SKM-1 (cell line): ENCODE measurements around the gene STK39.

Experiments
- DNase-seq: peaks from one replicate; lab custom pipeline; 2025; ENCODE audit not compliant: unreplicated experiment; lab: John Stamatoyannopoulos, UW

STK39 gene

DNA sequence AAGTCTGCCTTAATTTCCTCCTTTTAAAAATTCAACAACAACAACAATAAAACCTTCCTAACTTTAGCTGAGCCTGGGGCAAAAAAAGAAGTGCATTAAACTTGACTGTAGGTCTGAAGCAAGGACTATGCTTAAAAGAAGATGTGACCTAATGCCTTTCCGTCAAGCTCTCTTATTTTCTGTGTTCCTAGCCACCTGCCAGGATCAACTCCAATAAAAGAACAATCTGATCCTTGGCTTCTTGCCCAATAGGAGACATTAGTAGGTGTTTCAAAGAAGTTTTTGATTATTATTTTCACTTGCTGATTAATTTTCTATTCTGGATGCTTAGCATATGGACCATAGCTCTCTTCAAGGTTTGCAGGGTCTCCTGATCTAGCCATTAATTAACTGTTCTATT lies 237.5 kb downstream of the STK39 start:
- DNase-seq: no peak

- no peak for DNase-seq
Observed at GRCh38 chr2:168008646-168009195, 238.7 kb downstream of the STK39 start.

GRCh38 chr2:168006498-168006897 lies 240.9 kb downstream of the STK39 start:
- no peak for DNase-seq

- no peak for DNase-seq
Observed at GRCh38 chr2:168005586-168005985, 241.8 kb downstream of the STK39 start.

GRCh38 chr2:168003876-168004275 lies 243.5 kb downstream of the STK39 start:
- no peak for DNase-seq

DNA sequence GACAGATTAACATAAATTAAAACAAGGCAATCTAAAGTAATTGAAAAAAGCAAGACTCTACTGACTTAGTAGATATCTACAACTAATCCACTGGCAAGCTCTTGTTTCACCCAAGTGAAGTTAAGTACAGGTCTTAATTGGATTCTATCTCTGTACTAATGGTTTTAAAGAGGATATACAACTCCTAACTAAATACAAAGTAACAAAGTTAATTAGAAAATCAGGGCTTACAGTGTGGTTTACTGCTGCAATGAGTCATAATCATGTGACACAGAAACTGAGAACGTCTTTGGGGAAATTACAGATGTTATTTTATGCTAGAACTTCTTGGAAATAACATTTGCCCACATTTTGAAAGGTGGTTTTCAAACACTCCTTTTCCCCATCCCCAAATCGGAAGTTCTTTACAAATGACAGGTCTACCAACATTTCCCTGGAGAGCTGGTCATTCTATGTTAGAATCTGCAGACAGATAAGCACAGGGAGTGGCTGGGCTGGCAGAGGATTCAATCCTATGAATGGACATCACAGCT lies 245.3 kb downstream of the STK39 start:
- no peak for DNase-seq

DNA sequence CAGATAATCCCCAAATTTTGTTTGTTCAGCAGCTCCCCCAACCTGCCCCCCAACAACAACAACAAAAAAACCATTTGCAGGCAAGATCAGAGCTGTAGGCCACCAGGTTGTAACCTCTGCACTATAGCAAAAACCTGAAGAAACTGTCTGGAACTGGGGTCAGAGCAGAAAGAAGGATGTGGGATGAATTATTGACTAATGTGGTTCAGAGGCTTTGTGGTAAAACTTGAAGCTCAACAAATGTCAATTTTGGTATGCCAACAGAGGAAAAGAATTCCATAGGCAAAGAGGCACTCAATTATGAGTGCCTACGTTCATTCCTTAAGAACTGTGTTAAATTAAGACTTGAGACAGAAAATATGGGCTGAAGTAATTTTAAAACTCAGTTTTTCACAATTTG lies 255.1 kb downstream of the STK39 start:
- no peak for DNase-seq

DNA sequence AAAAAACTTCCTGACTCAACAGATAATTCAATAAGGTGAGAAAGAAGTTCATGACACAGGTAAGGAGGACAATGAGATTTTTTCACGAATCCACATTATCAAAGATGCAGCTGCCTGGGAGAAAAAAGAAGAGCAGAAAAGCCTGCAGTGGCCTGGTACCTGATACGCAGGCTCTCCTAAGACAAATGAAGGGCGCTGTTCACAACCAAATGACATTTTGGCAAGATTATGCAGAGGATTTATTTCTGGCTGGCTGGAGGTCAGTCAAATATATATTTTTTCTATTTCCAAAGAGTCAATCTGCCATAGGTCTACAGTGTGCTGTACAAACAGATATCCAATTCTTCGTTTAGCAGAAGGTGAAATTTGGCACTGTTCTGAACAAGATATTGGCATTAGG lies 257.3 kb downstream of the STK39 start:
- DNase-seq: no peak

- no peak for DNase-seq
Observed at GRCh38 chr2:167988296-167988695, 259.1 kb downstream of the STK39 start.

DNA sequence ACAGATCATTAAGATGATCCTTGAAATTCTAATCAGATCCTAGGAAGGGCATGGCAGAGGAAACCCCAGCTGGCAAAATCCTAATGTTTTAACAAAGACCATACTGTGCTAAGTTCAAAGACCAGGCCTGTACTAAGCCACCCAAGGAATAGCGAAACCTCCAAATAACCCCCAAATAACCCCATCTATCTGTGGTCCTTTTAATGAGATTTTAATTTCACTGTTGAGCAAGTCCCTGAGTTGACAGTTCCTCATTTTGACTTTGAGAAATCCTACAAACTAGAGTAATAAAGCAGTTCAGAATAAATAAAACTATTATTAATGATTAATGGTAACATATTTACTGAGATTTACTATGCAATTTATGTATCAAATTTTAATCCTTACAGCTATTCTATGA lies 259.8 kb downstream of the STK39 start:
- DNase-seq: no peak

DNA sequence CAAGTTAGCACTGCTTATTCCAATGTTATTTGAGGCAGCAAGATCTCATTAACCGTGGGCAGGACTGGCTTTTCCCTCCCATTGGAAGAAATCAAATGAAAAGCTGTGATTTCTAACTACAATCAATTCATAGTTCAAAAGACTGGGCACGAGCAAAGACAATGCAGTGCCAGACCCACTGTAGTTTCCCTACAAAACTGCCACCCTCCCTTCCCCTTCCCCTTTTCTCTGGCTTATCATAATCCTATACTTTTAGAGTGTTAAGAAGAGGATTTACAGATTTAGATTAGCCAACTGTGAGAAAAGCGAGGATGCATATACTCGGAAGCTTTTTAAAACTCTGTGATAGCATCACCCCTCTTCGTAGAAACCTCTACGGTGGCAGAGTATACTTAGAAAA lies 260.4 kb downstream of the STK39 start:
- DNase-seq: no peak

DNA sequence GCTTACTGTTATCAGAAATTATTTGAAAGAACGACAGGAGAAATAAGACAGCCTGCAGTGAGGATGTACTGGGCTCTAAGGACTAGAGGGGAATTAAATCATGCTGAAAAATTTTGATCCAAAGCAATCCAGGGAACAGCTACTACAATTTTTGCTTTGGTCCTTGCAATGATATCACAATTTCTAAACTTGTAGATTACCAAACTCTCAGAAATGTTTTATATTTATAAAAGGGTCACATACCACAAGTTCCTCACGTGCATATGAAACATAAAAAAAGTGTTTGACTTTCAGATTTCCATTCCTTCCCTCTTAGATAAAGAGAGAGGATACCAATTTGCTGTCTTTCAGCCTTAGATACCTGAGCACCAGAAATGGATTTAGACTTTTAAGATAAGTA lies 261.2 kb downstream of the STK39 start:
- no peak for DNase-seq

- no peak for DNase-seq
Observed at GRCh38 chr2:167981945-167982344, 265.4 kb downstream of the STK39 start.

DNA sequence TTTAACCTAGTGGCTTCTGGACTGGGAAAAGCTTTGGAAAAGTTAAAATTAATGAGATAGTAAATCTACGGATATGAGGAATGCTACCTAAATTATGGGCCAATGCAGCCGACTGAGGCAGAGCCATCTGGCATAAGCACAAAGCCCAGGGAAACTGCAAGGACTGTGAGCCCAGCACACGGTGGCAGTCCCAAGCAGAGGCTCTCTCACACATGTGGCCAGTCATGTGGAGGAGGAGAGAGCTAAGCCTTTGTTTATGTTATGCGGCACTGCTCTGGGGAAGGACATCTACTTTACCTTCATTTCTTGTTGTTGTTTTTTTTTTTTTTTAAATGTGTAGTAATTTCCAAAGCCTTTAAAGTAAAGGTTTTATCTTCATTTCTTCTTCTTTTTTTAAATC lies 267.0 kb downstream of the STK39 start:
- DNase-seq: no peak

- no peak for DNase-seq
Observed at GRCh38 chr2:167972746-167973145, 274.6 kb downstream of the STK39 start.

DNA sequence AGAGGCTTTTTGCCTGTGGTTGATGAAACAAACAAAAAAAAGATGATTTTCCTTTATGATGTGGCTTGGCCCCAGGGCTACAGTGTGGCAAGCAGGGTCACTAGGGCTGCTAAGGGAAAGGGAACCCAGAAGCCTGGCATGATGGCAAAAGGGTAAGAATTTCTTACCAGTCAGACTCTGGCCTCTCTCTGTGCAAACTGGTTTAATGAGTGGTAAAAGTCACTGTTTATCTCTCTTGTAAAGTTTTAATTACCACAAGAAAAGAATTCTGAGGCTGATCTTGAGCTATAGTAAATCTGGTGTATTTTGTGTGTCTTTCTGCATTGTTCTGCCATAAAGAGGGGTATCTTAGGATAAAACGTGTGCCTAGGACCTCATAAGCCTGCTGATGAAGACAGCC lies 275.4 kb downstream of the STK39 start:
- no peak for DNase-seq

- DNase-seq: no peak
Observed at GRCh38 chr2:167966937-167967913, 280.2 kb downstream of the STK39 start.

GRCh38 chr2:167965907-167966761 lies 281.3 kb downstream of the STK39 start:
- DNase-seq: no peak

DNA sequence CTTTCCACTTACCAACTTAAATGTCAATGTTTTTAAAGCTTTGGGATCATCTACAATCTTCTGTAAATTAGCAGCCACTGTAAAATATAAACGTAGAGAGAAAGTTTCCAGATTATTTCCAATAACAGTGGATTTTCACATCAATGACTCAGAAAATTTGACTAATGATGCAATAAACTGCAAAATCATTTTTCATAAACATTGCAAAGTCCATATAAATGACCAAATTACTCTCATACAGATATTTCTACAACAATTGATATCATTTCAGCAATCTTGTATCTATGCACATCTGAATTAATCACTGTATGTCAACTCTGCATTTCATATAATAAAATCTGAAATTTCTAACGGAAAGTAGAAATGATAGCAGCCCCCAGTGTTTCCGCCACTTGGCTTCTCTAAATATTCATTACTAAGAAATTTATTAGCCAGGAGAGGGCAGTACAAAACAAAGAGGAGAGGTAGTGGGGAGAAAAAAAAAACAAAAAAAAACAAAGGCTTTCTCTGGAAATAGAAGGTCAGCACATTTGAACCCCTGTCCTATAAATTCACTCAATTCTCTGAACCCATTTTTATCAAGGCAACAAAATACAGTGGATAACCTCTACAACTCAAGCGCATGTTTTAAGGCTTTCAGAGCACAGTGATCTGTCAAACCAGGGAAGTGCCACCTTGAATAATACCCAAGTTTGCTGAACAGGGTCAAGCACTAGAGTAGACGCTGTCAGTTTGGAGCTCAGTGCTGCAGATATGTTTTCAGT lies 282.6 kb downstream of the STK39 start:
- no peak for DNase-seq

DNA sequence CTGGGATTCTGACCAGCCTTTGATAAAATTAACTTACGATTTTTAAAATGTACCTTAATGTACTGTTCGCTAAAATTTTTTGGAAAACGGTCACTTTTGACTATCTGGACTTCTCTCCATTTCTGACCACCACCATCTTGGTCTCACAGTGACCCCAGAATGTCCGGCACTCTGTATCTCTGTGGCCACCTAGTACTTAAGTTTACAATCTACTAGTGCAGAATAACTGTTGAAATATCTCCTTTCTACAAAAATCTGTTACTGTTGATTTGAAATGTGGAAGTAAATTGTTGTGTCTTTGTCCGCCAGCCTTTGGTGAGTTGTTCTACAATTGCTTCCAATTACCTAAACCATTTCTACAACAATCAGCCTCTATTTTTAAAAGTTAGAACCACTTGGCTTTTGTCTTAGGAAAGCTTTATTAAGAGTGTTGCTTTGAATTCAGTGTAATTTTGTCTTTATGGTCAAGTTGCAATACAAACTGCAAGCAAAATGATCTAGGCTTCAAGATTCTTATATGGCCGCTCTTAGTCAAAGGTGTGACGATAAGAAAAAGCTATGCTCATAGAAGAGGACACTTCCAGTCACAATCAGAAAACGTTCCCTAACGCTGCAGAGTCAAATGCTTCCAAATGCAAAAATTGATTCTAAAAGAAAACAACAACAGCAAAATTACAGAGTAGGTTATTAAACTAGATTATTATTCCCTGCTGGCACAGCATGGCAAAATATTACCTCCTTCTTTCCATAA lies 283.3 kb downstream of the STK39 start:
- DNase-seq: no peak
